GM21786 (cell line): ENCODE measurements around the gene CEP68.
A peak's percentile ranks its signal among the peaks of the same experiment; 100 is the strongest.
"Not testable (repeated sequence)": the region's sequence is repeated elsewhere in the genome, so short reads cannot be mapped to it uniquely, and the experiment has no call there.

Source experiments
- ATAC-seq: cut with Tn5 transposase; IDR thresholded peaks from one replicate; pipeline ENCODE4 v1.9.1; 2021; ENCODE audit not compliant: unreplicated experiment

CEP68 gene

GRCh38 chr2:65125457-65125856, 69.2 kb downstream of the CEP68 start:
- ATAC-seq: not testable (repeated sequence)

- ATAC-seq: no peak
Measured at GRCh38 chr2:65128297-65129190, 72.3 kb downstream of the CEP68 start.

DNA sequence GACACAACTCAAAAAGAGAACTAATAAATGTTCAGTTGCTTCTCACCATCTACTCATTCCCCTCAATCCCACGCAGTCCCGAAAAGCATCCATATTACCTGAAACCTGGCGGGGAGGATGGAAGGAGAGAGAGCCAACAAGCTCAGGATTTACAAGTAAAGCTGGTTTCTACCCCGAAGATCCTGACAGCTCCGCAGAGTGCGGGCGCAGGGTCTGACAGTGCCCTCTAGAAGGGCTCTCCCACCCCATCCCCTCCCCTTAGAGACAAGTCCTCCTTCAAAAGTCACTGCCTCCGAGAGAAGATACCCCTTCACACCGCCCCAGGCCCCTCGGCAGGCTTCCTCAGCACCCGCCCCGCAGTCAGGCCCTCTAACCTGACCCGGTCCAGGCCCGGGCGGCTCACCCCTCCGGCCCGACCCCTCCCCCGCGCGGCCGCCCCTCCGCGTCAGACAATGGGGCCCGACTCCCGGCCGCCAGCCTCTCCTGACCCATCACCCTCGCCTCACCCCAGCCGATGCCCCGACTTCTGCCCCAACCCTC, 73.1 kb downstream of the CEP68 start:
- no peak for ATAC-seq

DNA sequence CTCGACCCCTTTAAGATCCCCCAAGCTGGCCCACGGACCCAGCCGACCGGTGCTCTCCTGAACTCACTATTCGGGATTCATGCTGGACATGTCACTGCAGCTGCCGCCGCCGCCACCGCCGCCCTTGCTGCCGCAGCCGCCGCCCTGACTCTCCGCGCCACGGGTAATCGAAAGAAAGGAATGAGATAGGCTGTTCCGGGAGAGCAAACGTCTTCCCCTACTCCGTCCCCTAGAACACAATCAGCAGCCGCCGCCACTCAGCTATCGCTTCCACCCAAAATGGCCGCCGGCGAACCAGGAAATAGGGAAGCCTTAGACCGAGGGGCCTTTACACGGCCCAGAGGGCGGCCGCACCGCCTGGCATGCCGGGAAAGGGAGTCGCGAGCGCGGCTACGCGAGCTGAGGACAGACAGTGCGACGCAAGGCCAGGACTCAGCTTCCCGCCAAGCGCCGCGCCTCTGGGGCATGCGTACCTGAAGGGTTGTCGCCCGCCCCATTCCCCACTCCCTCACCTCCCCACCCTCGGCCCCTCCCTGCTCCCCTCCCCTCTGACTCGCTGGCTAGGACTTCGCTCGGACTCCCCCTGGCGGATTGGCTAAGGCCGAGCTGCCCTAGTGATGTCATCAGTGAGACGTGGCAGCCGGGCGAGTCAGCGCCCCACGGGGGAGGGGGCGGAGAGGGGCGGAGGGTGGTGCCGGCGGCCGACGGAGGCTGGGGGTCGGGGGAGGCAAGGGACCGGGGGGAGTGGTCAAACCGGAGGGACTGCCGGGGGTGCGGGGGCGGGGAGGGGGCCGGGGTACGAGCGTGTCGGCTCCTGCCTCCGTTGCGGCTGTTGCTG, 73.8 kb downstream of the CEP68 start, which contains the start of gene RAB1A:
Gene RAB1A, minus strand, starts transcription at position 281 of the 838 bp plus-strand sequence. Its CDS starts 191 bp downstream, at position 90.
- ATAC-seq: peak; percentile 96

- ATAC-seq: peak; percentile 31
Measured at GRCh38 chr2:65130664-65131175, 74.5 kb downstream of the CEP68 start.

- not testable (repeated sequence) for ATAC-seq
Measured at GRCh38 chr2:65132930-65133329, 76.7 kb downstream of the CEP68 start.

DNA sequence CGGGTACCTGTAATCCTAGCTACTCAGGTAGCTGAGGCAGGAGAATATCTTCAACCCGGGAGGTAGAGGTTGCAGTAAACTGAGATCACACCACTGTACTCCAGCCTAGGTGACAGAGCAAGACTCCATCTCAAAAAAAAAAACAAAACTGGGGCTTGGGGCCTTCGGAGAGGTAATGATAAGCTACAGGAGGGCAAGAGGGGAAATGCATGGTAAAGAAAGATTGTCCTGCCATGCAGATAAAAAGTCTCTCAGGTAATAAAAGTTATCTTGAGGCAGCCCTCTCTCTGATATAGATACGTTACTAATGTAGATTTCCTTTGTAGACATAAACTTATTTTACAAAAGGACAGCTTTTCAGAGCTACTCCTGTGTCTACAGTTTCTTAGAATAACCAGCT, 77.4 kb downstream of the CEP68 start:
- no peak for ATAC-seq

GRCh38 chr2:65134158-65134557, 77.9 kb downstream of the CEP68 start:
- ATAC-seq: no peak

- ATAC-seq: no peak
Measured at GRCh38 chr2:65136253-65136652, 80.0 kb downstream of the CEP68 start.
